OCI-LY1 (cell line): ENCODE measurements around the gene TFDP2.
"Not testable (repeated sequence)": the region's sequence is repeated elsewhere in the genome, so short reads cannot be mapped to it uniquely, and the experiment has no call there.

Experiments used
- CTCF ChIP-seq: fragments of 200-600 bp; sonication (generic), shearing (Covaris generic); IDR thresholded peaks from 2 replicates; pipeline ENCODE4 v1.5.1; 2017; ENCODE audit warnings: mild to moderate bottlenecking, antibody characterized with exemption, low read length, moderate library complexity, mixed read lengths
- EZH2 ChIP-seq: fragments of 200-600 bp; sonication (generic), shearing (Covaris generic); IDR thresholded peaks from 2 replicates; pipeline ENCODE4 v1.8.0; 2017; ENCODE audit warnings: borderline replicate concordance, mixed run types, mild to moderate bottlenecking, antibody characterized with exemption, low read length, moderate library complexity, mixed read lengths

- TF ChIP-seq CTCF: peak; percentile 33
- TF ChIP-seq EZH2: not testable (repeated sequence)
Observed at GRCh38 chr3:142140608-142141285, 8.6 kb downstream of the TFDP2 start.
